GM12891 (cell line): Measurements from ENCODE around the gene CNTNAP4.

Source experiments
- DNase-seq: peaks from one replicate; pipeline ENCODE4 v3.0.0; 2011; ENCODE audit warnings: low spot score; ENCODE audit not compliant: insufficient read length
- FAIRE-seq: peaks from 2 replicates; lab custom pipeline; 2011; peaks lifted over from hg19 to GRCh38; lab: Jason Lieb, UNC
- PAX5 ChIP-seq: IDR thresholded peaks from 2 replicates; pipeline ENCODE4 v1.6.1; 2011; ENCODE audit warnings: low read length, moderate library complexity, mild to moderate bottlenecking; ENCODE audit not compliant: insufficient read depth, severe bottlenecking
- POLR2A ChIP-seq: IDR thresholded peaks from 2 replicates; pipeline ENCODE4 v1.6.1; 2011; ENCODE audit warnings: low read depth, low read length, control low read depth
- POLR2AphosphoS5 ChIP-seq: IDR thresholded peaks from 2 replicates; pipeline ENCODE4 v1.6.1; 2011; ENCODE audit warnings: low read depth, low read length, control low read depth
- POU2F2 ChIP-seq: IDR thresholded peaks from 2 replicates; pipeline ENCODE4 v1.6.1; 2011; ENCODE audit warnings: low read depth, mild to moderate bottlenecking, control low read depth, low read length, moderate library complexity
- SPI1 ChIP-seq: IDR thresholded peaks from 2 replicates; pipeline ENCODE4 v1.6.1; 2011; ENCODE audit warnings: low read depth, low read length, control low read depth
- TAF1 ChIP-seq: IDR thresholded peaks from 2 replicates; pipeline ENCODE4 v1.6.1; 2011; ENCODE audit warnings: low read depth, low read length, control low read depth

The CNTNAP4 gene

DNA sequence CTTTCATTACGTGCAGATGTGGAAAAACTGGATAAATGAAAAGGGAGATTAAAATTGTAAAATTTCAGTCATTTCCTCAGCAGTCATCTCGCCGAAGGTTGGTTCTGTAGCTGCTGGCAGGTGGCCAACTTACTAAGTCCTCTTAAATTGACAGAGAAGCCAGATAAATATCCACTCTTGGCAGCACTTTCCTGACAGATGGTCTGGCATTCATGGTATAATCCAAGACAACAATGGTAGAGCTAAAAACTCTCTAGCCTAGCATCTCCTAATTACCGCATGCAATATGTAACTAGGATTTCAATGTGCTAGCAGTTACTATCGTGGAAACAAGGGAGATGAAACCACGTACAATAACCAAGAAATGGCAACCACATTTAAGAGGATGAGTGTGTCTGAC is 306.3 kb downstream of the CNTNAP4 start:
- TF ChIP-seq PAX5 = no peak
- no peak for TF ChIP-seq POLR2AphosphoS5
- no peak for TF ChIP-seq SPI1
- TF ChIP-seq TAF1 = no peak
- no peak for TF ChIP-seq POU2F2
- TF ChIP-seq POLR2A = no peak
- FAIRE-seq (no peak), DNase-seq (no peak)

DNA sequence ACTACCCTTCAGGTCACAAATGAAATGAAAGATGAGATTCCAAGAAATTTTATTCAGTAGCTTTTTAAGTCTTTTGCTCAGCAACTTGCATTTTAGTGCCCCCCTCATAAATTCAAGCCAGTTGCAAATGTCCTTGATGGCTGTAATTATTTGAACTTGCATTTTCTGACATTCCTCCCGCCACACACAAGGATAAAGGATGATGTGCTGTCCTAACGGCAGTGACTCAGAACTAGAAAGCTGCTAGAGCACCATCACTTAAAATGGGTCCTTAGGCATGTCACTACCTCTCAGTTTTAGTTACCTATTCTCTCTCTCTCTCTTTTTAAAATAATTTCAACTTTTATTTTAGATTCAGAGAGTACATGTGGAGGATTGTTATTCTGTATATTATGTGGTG is 306.7 kb downstream of the CNTNAP4 start:
- DNase-seq (no peak), FAIRE-seq (no peak)
- TF ChIP-seq TAF1 (no peak), SPI1 (no peak), PAX5 (no peak), POLR2A (no peak), POLR2AphosphoS5 (no peak), POU2F2 (no peak)

DNA sequence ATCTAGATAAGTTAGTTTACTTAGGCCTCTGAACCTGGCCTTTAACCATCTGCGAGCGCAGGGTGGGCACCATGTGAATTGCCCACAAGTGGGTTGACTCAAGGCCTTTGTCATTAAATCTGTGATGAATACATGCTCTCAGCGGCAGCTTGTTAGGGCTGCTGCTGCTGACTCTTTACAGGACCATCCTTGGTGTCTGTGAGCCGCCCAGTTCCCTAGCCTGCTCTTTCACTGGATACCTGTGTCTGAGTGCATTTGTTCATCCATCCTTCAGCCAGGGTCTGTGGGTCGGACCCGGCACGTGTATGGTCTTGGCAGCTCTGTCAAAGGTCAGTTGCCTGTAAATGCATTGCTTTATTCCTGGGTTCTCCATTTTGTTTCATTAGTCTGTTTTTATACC is 321.3 kb downstream of the CNTNAP4 start:
- DNase-seq (no peak), FAIRE-seq (no peak)
- TF ChIP-seq POLR2A = no peak
- no peak for TF ChIP-seq SPI1
- TF ChIP-seq PAX5 = no peak
- no peak for TF ChIP-seq POU2F2
- TF ChIP-seq TAF1 = no peak
- TF ChIP-seq POLR2AphosphoS5 = no peak

DNA sequence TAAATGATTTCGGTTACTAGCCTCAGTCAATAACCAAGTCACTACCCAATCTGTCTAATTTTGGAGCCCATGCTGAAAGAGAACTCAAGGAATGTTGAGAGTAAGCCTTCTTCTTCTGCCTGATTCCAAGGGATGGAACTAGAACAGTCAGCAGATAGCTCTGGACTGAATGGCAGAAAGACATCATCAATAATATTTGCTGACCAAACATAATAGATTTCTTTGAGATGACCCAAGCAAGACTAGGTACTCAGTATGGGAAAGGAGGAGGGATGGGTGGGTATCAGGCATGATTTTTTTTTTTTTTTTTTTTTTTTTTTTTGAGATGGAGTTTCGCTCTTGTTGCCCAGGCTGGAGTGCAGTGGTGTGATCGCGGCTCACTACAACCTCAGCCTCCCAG is 330.1 kb downstream of the CNTNAP4 start:
- TF ChIP-seq POLR2A (no peak), POU2F2 (no peak), POLR2AphosphoS5 (no peak), TAF1 (no peak), SPI1 (no peak), PAX5 (no peak)
- no peak for FAIRE-seq
- DNase-seq = no peak
